ENCODE results near the gene LRRC75B. TPM values are rescaled to one million over a fixed set of nuclear protein-coding genes. Genes with fewer than 3 reads are reported as not detected.

LRRC75B gene
- total and polyA plus RNA-seq, 2 of the 13 experiments (the other 11 are each of a cell fraction or from before 2014, with no cell fraction given): 11.8 to 34.8 TPM

- TF ChIP-seq MBD4 (IDR thresholded peaks at IDR 0.05; ENCODE audit: borderline replicate concordance, low read length): no peak
- TF ChIP-seq, protein P1, sequence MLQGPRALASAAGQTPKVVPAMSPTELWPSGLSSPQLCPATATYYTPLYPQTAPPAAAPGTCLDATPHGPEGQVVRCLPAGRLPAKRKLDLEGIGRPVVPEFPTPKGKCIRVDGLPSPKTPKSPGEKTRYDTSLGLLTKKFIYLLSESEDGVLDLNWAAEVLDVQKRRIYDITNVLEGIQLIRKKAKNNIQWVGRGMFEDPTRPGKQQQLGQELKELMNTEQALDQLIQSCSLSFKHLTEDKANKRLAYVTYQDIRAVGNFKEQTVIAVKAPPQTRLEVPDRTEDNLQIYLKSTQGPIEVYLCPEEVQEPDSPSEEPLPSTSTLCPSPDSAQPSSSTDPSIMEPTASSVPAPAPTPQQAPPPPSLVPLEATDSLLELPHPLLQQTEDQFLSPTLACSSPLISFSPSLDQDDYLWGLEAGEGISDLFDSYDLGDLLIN (CRISPR knock-in tag; IDR thresholded peaks at IDR 0.05; ENCODE audit: borderline replicate concordance): no peak
- TF ChIP-seq U2AF1 (optimal IDR thresholded peaks at IDR 0.05; ENCODE audit: low read depth, low read length): no peak
- no peak for TF ChIP-seq ZBTB20 (CRISPR knock-in tag; IDR thresholded peaks at IDR 0.05; ENCODE audit: borderline replicate concordance, low read depth)
- no peak for TF ChIP-seq GZF1 (CRISPR knock-in tag; IDR thresholded peaks at IDR 0.05)
- TF ChIP-seq, protein P2, sequence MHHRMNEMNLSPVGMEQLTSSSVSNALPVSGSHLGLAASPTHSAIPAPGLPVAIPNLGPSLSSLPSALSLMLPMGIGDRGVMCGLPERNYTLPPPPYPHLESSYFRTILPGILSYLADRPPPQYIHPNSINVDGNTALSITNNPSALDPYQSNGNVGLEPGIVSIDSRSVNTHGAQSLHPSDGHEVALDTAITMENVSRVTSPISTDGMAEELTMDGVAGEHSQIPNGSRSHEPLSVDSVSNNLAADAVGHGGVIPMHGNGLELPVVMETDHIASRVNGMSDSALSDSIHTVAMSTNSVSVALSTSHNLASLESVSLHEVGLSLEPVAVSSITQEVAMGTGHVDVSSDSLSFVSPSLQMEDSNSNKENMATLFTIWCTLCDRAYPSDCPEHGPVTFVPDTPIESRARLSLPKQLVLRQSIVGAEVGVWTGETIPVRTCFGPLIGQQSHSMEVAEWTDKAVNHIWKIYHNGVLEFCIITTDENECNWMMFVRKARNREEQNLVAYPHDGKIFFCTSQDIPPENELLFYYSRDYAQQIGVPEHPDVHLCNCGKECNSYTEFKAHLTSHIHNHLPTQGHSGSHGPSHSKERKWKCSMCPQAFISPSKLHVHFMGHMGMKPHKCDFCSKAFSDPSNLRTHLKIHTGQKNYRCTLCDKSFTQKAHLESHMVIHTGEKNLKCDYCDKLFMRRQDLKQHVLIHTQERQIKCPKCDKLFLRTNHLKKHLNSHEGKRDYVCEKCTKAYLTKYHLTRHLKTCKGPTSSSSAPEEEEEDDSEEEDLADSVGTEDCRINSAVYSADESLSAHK (CRISPR knock-in tag; IDR thresholded peaks at IDR 0.05; ENCODE audit: borderline replicate concordance): no peak
- no peak for TF ChIP-seq ZNF75D (CRISPR knock-in tag; IDR thresholded peaks at IDR 0.05; ENCODE audit: borderline replicate concordance)
- TF ChIP-seq ZNF460 (CRISPR knock-in tag; IDR thresholded peaks at IDR 0.05; ENCODE audit: borderline replicate concordance): no peak
- 0 out of 2 replicates have a peak, but pooled peaks have one; percentile 1 for TF ChIP-seq MXD4 (CRISPR knock-in tag; IDR thresholded peaks at IDR 0.05)
- TF ChIP-seq, protein P3, sequence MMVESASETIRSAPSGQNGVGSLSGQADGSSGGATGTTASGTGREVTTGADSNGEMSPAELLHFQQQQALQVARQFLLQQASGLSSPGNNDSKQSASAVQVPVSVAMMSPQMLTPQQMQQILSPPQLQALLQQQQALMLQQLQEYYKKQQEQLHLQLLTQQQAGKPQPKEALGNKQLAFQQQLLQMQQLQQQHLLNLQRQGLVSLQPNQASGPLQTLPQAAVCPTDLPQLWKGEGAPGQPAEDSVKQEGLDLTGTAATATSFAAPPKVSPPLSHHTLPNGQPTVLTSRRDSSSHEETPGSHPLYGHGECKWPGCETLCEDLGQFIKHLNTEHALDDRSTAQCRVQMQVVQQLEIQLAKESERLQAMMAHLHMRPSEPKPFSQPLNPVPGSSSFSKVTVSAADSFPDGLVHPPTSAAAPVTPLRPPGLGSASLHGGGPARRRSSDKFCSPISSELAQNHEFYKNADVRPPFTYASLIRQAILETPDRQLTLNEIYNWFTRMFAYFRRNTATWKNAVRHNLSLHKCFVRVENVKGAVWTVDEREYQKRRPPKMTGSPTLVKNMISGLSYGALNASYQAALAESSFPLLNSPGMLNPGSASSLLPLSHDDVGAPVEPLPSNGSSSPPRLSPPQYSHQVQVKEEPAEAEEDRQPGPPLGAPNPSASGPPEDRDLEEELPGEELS (CRISPR knock-in tag; IDR thresholded peaks at IDR 0.05): no peak
- TF ChIP-seq PHF8 (CRISPR knock-in tag; IDR thresholded peaks at IDR 0.05): peak; percentile 2; the same call in 1 of the 2 replicates
- no peak for TF ChIP-seq ZSCAN20 (CRISPR knock-in tag; IDR thresholded peaks at IDR 0.05; ENCODE audit: borderline replicate concordance)
- TF ChIP-seq ZFX (CRISPR knock-in tag; IDR thresholded peaks at IDR 0.05; ENCODE audit: low read depth): no peak
- TF ChIP-seq, protein P4, sequence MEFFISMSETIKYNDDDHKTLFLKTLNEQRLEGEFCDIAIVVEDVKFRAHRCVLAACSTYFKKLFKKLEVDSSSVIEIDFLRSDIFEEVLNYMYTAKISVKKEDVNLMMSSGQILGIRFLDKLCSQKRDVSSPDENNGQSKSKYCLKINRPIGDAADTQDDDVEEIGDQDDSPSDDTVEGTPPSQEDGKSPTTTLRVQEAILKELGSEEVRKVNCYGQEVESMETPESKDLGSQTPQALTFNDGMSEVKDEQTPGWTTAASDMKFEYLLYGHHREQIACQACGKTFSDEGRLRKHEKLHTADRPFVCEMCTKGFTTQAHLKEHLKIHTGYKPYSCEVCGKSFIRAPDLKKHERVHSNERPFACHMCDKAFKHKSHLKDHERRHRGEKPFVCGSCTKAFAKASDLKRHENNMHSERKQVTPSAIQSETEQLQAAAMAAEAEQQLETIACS (CRISPR knock-in tag; IDR thresholded peaks at IDR 0.05): no peak
- peak; percentile 38; the same call in 1 of the 2 replicates for TF ChIP-seq KMT2A (CRISPR knock-in tag; IDR thresholded peaks at IDR 0.05)
- TF ChIP-seq, protein P5, sequence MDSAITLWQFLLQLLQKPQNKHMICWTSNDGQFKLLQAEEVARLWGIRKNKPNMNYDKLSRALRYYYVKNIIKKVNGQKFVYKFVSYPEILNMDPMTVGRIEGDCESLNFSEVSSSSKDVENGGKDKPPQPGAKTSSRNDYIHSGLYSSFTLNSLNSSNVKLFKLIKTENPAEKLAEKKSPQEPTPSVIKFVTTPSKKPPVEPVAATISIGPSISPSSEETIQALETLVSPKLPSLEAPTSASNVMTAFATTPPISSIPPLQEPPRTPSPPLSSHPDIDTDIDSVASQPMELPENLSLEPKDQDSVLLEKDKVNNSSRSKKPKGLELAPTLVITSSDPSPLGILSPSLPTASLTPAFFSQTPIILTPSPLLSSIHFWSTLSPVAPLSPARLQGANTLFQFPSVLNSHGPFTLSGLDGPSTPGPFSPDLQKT (CRISPR knock-in tag; IDR thresholded peaks at IDR 0.05; ENCODE audit: borderline replicate concordance): no peak
- no peak for TF ChIP-seq CCAR2 (optimal IDR thresholded peaks at IDR 0.05; ENCODE audit: low read depth, low read length)
- no peak for TF ChIP-seq ZNF274 (CRISPR knock-in tag; IDR thresholded peaks at IDR 0.05)
- no peak for TF ChIP-seq ZNF777 (CRISPR knock-in tag; IDR thresholded peaks at IDR 0.05)
- TF ChIP-seq HOXA3 (CRISPR knock-in tag; IDR thresholded peaks at IDR 0.05): peak; percentile 14; the same call in 1 of the 2 replicates
These were observed 619 bp downstream of the LRRC75B start (continued) for GRCh38 chr22:24592058-24592850.

All from HepG2 (cell line).